Activated T-cell treated with anti-CD3 and anti-CD28 coated beads for 48 hours (primary cell): ENCODE data around the gene GLIS1.

Experiments used
- DNase-seq: peaks from one replicate; pipeline ENCODE4 v3.0.0-alpha.2; 2020; ENCODE audit warnings: low read depth

Gene GLIS1

DNA sequence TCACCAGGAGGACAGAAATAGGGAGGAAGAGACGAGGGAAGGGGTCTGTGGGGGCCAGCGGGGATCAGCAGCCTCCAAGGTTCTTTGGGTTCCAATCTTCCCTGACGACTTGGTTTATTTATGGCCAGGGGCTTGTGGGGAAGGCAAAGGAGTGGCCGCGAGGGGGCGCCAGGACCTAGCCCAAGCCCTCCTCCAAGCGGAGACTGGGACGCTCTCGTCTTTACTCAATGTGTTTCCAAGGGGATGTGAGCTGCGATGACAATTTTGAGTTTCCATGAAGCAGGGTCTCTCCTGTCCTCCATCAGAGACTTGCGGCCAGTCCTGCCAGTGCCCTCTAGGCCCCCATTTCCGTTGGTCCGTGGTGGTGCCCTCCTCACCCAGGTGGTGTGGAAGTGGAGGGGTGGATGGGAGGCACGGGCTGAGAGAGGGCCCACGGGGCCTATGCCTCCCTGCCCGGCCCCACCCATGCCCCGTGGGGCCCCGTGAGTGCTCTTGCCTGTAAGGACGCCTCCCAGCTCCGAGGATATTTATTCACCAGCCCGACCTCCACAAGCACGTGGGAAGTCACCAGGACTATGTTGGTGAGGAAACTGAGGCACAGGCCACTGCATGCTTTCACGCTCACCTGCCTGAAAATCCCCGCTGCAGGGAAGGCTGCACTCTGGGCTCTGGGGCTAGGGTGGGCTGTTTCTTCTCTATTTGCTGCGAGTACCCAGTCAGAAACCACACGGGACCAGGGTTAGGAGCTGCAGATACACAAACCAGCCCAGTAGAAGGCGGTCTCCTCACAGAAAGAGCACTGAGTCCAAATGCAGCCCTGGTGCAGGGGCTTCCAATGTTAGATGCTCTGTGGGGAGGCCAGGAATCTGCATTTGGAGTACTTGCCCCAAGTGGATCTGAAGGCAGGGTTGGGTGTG is 253.2 kb downstream of the GLIS1 start:
- peak; percentile 68 for DNase-seq

DNA sequence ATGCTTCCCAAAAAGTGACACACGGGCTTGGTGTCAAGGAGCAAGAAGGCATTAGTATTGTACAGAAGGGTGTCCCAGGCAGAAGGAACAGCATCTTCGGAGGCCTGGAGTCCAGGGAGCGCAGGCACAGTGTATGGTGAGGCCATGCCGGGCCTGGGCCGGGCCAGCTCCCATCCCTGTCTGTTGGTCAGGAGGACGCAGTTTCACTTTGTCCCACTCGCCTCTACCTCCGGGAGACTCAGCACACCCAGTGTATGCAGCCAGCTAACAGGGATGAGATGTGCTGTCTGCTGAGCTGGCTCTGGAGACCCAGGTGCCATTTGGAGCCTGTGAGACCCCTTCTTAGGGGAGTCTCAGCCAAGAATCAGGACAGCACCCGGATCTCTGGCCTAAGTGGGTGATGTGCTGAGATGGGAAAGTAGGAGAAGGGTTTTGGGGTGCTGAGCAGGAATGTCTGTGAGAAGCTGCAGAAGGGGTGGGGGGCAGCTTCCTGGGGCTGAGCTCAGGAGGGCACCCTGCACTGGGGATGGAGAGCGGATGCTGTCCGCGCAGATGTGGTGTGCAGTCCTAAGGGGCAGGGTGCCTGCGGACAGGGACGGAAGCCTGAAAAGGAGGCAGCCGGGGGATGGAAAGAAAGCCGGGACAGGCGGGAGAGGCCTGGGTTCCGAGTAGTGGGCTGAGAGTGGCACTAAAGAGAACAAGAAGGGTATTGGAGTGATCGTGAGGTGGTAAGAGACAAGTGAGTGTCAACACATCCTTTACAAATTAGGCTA is 254.1 kb downstream of the GLIS1 start:
- DNase-seq = no peak

DNA sequence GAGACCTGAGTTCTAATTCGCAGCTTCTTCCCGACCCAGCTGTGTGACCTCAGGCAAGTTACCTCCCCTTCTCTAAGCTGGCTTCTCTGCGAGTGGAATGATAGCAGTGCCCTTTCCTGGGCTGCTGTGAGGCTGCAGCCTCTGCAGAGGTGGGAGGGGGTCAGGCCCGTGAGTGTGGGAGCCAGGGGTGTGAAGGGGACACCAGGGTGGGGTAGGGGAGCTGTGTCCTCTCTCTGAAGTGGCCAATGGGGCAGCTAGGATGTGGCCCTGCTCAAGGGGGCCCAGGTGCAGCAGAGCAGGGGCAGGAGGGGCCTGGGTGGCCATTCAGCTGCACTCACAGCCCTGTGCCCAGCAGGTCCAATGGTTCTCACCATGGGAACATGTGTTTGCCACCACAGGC is 255.3 kb downstream of the GLIS1 start:
- no peak for DNase-seq

DNA sequence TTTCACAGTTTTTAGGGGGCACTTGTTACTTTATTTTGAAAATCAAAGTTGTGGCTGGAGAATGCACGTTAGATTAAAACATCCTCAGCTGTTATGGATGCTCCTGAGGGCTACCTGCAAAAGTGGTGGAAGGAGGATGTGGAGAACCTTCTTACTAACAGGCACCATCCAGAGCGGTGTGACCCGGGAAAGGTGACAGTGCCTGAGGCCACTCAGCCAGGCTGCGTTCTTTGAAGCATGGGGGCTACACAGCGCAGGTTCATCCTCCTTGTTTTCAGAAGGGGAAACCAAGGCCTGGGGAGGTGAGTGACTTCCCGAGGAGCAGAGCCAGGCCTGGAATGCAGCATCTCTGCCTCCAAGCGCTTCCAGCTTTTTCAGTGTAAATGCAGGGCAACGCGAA is 255.8 kb downstream of the GLIS1 start:
- no peak for DNase-seq

DNA sequence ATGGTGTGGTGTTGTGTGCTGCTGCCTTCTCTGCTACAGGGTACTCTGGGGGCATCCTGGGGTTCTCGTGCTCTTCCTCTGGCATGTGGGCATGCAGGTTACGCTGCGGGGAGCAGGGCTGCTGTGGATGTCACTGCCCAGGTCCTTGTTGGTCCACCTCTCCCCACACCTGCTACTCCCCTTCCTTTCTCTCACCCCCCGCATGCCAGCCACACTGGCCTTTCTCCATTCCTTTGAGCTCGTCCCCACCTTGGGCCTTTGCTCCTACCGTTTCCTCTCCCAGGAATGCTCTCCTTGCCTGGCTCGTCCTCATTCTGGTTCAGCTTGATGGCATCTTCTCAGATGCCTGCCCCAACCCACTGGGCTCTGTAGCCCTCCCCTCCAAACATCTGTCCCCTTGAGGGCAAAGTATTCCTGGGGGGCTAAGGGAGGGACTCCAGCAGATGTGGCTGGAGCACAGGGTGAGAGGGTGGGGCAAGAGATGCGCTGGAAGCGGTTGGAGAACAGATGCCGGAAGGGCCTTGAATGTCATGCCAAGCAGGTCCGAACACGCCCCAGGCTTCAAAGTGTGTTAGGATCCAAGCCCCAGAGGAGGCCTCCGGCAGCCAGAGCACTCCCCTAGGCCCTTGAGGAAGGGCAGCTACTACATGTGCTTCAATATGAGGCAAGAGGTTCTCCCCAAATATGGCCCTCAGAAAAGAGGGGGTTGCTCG is 256.4 kb downstream of the GLIS1 start:
- DNase-seq = no peak

DNA sequence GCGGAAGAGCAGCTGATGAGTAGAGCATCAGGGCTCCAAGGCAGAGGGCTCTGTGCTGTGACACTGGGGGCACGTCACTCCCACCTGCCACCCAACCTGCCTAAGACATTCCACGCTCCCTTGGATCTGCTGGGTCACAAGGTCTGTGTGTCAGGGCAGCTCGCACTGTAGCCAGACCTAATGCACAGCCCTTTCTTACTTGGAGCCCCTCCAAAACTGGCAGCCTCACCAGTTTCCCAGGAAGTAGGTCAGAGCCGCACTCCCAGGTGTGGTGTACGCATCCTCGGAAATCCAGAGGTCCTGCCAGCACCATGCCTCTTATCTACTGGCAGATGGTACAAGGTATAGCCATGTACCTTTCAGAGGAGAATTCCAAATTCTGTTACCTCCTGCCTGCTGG is 257.5 kb downstream of the GLIS1 start:
- no peak for DNase-seq

DNA sequence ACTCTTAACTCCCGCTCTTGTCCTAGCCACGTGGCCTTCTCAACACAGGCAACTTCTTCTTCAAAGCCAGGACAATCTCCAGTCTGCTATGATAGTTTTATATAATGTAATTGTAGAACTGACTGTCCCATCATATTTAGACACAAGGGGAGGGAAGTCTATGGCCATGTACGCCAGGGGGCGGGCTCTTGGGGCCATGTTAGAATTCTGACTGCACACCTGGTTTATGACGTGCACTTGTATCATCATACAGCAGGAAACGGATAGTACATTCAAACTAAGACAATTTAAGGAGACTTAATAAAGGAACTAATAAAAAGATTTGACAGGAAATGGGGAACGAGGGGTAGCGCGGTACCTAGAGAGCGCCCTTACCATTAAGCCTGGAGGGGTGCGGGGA is 258.3 kb downstream of the GLIS1 start:
- DNase-seq = no peak

DNA sequence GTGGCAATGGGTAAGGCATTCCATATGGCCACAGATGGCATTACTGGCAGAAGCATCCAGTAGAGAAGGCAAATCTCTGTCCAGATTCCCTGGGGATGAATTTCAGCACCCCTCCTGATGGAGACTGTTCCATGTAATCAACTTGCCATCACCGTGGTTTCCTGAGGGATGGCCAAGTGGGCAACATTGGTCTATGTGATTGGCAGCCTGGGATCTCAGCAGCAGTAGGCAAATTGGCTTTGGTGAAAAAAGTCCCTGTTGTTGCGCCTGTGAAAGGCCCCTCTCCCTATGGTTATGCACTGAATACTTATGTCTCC is 260.5 kb downstream of the GLIS1 start:
- DNase-seq = no peak

DNA sequence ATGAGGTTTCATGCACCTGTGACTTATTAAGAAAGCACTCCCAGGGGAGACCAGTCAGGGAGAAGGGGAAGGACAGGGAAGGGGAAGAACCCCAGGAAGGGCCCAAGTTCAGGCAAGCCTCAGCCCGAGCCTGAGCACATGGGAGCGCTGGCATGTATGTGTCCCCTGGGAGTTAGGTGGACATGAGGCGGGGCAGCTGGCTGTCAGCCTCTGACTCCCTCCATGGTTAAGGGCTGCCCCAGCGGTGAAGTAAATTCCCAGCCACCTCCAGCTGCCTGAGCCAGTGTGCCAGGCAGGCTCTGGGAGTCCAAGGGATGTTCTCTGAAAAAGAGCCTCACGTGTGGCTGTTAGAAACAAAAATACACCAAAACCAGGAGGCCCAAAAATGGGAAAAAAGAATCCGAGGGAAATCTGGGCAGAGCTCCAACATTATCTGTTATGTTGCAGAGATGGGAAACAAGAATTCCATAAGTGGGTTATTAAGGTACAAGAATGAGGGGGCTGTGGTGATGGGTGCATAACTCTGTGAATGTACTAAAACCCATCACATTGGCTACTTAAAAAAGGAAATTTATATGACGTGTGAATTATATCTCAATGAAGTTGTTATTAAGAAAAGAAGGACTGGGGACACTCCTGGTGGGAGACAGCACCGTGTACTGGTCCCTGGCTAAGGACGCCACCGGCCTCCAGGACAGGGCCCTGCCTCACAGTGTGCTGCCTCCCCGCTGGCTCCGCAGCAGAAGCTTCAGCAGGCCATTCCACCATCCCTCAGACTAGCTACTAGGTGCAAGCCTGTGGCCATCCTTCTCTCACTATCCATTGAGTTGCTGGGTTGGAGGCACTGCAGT is 261.1 kb downstream of the GLIS1 start:
- DNase-seq = no peak

DNA sequence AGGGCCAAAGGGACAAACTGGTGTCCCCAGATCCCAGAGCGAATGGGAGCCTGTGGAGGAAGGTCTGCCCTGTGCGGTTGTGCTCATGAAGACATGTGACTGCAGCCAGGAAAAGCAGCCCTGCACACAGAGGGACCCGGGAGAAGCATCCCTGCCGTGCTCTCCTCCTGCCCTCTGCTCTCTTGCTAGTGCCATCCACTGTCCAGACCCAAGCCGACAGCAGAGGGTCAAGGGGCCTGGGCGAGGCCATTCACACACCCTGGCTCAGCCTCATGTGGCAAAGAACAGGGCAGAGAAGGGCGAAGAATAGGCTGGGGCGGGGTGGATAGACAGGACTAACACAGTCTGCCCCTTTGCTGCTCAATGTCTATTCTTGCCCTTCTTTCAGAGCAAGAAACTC is 262.4 kb downstream of the GLIS1 start:
- DNase-seq = no peak

DNA sequence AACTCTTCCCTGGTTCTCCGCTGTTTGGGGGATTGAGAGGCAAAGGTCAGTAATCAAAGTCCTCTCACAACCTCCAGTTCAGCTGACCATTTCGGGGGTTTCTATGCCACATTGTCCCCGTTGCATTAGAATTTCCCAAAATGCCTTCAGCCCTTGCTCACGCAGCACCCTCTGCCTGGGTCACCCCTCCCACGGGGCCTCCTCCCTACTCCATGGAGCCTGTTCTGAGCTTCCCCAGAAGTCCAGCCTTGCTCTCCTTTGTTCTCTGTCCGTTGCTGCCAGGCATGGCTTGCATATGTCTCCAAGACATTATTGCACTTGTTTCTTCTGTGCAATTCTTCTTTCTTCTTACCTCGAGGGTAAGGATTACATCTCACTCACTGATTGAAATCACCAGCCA is 263.3 kb downstream of the GLIS1 start:
- DNase-seq = no peak

DNA sequence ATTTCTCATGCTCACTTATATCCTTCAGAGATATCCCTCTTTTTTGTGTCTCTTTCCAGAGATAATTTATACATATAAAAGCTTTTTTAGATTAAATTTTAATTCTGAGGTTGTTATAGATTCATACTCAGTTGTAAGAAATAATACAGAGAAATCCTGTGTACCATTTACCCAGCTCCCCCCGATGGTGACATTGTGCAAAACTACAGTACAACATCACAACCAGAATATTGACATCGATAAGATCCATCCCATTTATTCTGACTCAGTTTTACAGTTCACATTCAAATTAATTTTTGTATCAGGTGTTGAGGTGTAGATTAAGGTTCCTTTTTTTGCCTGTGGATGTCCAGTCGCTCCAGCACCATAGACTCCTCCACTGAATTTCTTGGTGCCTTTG is 265.5 kb downstream of the GLIS1 start:
- no peak for DNase-seq

DNA sequence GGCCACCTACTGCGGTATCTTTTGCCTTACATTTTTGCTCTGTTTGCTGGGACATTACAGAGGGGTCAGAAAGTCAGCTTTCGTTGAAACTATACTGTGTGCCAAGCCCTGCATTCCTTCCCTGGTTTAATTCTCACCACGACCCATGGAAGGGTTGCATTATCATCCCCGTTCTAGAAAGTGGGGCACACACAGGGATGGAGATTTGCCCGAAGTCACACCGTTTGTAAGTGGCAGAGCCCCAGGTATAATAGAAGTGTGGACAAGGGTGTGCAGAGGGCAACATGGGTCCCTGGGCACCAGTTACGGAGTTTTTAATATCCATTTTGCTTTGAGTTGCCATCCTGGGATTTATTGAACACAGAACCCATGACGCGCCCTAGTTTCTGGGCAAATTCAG is 268.0 kb downstream of the GLIS1 start:
- no peak for DNase-seq

DNA sequence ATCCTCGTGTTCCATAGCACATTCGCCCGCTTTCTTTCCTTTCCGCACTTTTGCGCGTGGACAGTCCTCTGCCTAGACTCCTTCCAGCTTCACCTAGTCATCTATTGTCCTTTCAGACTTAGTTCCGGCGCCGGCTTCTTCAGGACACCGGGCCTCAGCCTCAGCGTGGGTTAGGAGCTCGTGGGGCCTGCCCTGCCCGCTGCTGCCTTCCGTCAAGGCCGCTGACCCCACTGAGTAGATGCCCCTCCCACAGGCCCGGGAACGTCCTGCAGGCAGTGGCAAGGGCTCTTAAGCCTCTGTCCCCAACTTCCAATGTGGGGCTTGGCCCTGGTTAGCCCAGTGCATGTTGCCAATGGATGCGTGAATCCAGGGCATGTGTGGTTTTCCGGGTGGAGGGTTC is 268.4 kb downstream of the GLIS1 start:
- no peak for DNase-seq

DNA sequence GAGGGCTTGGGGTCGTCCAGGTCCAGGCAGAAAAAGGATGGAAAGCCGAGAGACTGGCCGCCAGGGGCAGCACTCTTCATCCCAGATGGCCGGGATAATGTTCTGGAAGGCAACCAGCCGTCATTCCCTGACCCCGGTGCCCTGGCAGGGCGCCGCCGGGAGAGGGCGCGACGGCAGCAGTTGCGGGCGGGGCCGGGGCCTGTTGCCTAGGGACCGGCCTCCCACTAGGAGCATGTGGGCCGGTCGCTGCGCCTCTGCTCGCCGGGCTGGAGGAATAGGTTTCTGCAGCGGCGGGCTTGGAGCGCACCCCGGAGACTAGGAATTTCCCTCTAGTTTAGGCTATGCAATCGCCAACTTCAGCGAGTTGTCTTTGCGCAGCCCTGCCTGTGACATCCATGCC is 268.8 kb downstream of the GLIS1 start:
- no peak for DNase-seq

DNA sequence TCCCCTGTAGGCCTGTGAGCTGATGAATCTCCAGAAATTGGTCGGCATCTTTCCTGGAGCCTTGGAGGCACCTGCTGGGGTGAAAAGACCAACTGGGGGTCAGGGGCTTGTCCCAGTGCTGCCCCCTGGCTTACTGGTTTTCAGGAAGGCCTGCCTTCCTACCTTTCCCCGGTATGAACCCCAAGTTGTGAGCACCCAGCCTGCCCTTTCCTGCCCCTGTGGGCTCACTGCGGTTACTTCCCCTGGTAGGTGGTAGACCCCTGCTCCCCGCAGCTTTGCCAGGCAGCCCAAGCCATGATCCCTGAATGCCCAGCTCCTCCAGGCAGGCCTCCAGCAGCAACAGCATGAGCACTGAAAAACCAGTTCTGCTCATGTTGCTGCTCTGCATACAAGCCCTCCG is 269.6 kb downstream of the GLIS1 start:
- DNase-seq = no peak

DNA sequence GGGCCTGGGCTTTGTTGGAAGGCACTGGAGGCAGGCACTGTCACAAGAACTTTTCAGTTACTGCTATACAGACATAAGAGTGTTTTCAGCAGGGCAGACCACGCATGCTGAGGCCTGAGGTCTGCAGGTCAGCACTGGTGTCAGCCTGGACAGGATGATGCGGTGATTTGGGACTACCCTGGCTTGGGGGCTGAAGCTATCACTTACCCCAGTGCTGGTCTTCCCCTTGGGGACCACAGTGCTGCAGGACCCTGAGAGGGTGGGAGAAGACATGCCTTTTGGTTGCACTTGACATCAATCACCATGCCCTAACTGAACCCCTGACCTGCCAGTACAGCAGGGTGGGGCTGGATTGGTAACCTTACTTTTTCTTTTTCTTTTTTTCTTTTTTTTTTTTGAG is 270.6 kb downstream of the GLIS1 start:
- no peak for DNase-seq

DNA sequence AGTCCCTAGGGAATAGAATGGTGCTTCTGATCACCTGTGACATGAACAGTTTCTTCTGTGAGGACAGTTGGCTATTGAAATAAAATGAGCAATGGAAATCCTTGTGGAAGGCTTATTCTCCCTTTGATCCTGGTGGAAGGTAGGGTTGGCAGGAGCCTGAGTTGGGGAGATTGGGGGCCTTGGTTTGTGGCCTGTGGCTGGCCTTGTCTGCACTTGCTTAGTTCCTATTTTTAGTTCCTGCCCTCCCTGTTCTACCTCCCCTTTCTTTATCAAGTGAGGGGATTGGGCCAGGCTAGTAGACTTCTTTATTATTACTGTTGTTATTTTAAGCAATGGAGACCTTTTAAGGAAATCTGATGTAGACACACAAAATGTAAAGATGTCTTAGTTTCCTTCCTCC is 271.6 kb downstream of the GLIS1 start:
- no peak for DNase-seq

DNA sequence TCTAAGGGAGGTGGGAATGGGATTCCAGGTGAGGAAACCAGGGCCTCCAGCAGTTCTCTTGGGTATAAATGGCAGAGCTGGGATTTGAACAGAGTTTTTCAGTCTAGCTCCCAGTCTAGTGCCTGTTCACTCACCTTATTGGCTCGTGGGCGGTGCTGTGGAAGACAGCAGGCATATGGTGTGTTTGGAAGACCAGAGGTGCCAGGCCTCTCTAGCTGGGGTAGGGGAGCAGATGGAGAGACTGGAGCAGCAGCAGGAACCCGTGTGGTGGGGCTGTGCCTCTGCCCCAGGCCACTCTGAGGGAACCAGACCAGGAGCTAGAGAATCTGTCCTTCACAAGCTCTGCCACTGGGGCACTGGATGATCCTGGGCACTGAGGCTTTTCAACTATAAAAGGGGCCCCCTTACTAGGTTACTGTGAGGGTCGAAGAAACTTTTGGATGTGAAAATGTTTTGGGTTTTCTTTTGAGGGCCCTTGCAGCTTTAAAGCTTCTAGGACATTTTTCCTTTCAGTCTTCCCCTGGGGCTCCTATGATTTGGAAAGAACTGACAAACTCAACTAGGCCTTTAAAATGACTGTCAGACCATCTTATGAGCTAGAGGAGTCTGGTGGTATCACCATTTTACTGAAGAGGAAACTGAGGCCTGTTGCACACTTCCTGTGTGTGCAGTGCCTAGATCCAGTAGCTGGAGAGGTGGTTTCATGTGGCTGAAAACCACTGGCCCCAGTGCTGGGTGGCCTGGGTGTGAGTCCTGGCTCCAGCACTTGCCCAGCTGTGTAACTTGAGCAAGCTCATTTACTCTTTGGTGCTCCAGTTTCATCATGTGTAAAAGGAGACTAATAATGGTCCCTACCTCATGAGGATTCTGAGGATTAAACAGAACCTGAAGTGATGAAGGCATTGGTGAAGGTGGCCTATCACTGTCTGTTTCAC is 273.7 kb downstream of the GLIS1 start:
- no peak for DNase-seq

DNA sequence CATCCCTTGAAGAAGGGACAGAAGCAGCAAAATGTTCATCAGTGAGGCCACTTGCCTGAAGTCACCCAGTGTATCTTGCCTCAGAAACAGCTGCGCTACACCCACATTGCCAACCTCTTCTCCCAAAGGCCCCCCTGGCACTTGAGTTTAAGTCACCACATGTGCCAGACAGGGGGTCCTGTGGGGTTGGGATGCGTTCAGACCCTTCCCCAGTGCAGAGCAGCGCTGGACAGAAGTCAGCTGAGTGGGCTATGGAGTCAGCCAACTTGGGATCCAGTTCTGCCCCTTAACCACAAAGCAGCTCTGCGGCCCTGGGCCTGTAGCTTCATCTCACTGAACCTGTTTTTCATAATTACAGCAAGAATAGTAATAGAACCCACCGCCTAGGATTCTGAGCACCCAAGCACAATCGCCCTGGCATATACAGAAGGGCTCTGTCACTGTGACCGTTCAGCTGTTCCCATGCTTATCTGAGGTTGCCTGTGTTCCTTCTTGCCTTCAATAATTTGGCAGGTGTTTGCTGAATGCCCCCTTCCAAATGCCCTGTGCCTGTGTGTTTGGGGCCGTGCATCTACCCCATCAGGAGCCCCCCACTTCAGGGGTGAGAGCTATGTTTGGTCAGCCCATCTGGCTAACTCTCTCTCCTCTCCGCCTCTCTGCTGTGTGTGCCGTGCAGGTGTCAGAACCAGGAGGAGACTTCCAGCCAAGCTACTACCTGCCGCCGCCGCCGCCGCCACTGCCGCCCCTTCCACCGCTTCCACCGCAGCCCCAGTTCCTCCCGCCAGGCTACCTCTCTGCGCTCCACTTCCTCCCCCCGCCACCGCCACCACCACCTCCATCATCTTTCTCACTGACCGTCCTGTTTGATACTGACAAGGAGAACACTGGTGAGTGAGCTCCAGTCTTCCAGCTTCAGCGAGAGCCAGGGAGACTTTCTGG is 274.7 kb downstream of the GLIS1 start:
- no peak for DNase-seq
